NCI-H1048 (cell line): ENCODE measurements around the gene COL24A1.

Source experiments
- DNase-seq: peaks from one replicate; lab custom pipeline; 2025; lab: John Stamatoyannopoulos, UW

The COL24A1 gene

DNA sequence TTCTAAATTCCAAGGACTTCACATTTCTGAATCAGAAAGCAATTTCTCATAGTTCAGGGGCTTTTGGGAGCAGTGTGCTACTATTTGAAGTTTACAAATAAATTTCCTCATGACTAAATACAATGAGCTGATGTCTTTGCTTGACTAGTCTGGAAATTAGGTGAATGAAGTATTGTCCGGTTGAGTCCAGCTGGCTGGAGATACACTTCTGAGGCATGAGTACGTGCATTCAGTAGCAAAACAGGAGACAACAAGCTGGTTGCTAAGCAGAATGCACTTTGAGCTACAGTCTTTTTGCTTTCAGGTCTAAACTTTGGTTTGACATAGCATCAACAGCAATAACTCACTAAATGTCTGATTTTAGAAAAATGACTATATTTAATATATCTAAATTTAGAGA is 475.5 kb downstream of the COL24A1 start:
- DNase-seq = no peak
